ENCODE results near the gene ZNF286A. TPM values are rescaled to one million over a fixed set of nuclear protein-coding genes. Genes with fewer than 3 reads are reported as not detected.

ZNF286A gene
- total and polyA plus RNA-seq, 4 donors: 1.1 to 7.5 (median 4.1) TPM

GRCh38 chr17:15663176-15663575 is 36.4 kb upstream of the ZNF286A start:
- Histone ChIP-seq H3K9me3 (ENCODE audit: control insufficient read depth in 4 of 4, low read length in 3 of 4) (no peaks in the 10 kb centered on the region), H3K27ac (ENCODE audit: low read depth in 1 of 2, low read length in 2 of 2) (no peak overlapping the region), H3K4me3 (ENCODE audit: low read depth in 1 of 3, low read length in 3 of 3) (no peak overlapping the region), H3K4me1 (ENCODE audit: control insufficient read depth in 4 of 4, insufficient read depth in 4 of 4, low read length in 3 of 4) (no peaks in the 10 kb centered on the region), H3K27me3 (ENCODE audit: control insufficient read depth in 4 of 4, insufficient read depth in 4 of 4, low read length in 3 of 4) (no peaks in the 10 kb centered on the region), H3K9ac (ENCODE audit: low read depth in 1 of 2, low read length in 2 of 2) (no peak overlapping the region), H3K36me3 (ENCODE audit: control insufficient read depth in 4 of 4, insufficient read depth in 3 of 4, low read depth in 1 of 4, low read length in 3 of 4) (peaks cover 0 to 3% (median 1%) of the 10 kb centered on the region in 4 donors)
- no peak for DNase-seq (ENCODE audit: low spot score)
- WGBS: 98% methylated on average over 6 of the region's 6 CpGs
- TF ChIP-seq REST (IDR thresholded peaks at IDR 0.05) (no peak), RXRA (IDR thresholded peaks at IDR 0.05) (no peak), CTCF (IDR thresholded peaks at IDR 0.05; ENCODE audit: low read depth, low read length, missing input control) (no peak), JUND (IDR thresholded peaks at IDR 0.05) (no peak), FOXA2 (IDR thresholded peaks at IDR 0.05) (no peak), GABPA (IDR thresholded peaks at IDR 0.05 in 1 of 2, conservative IDR thresholded peaks at IDR 0.05 in 1 of 2) (no peak), NR2F2 (IDR thresholded peaks at IDR 0.05) (no peak), HNF4G (IDR thresholded peaks at IDR 0.05) (no peak), ATF3 (IDR thresholded peaks at IDR 0.05) (no peak), TAF1 (conservative IDR thresholded peaks at IDR 0.05) (no peak), FOXA1 (IDR thresholded peaks at IDR 0.05) (no peak), EGR1 (IDR thresholded peaks at IDR 0.05; ENCODE audit: low read depth in 2 of 2) (no peak), MAX (IDR thresholded peaks at IDR 0.05) (no peak), ZBTB33 (IDR thresholded peaks at IDR 0.05) (no peak), RAD21 (IDR thresholded peaks at IDR 0.05) (no peak), SP1 (IDR thresholded peaks at IDR 0.05) (no peak), HNF4A (conservative IDR thresholded peaks at IDR 0.05) (no peak)

- H3K27ac ChIP-seq (ENCODE audit: low read depth in 1 of 2, low read length in 2 of 2): no peak overlapping the region
- no peak overlapping the region for H3K4me3 ChIP-seq (ENCODE audit: low read depth in 1 of 3, low read length in 3 of 3)
- WGBS: 99% methylated on average over 5 of the region's 5 CpGs
- DNase-seq (ENCODE audit: low spot score): no peak
- H3K27me3 ChIP-seq (ENCODE audit: control insufficient read depth in 4 of 4, insufficient read depth in 4 of 4, low read length in 3 of 4): no peaks in the 10 kb centered on the region
- peaks cover 0 to 3% (median 1%) of the 10 kb centered on the region in 4 donors for H3K36me3 ChIP-seq (ENCODE audit: control insufficient read depth in 4 of 4, insufficient read depth in 3 of 4, low read depth in 1 of 4, low read length in 3 of 4)
- H3K4me1 ChIP-seq (ENCODE audit: control insufficient read depth in 4 of 4, insufficient read depth in 4 of 4, low read length in 3 of 4): no peaks in the 10 kb centered on the region
- H3K9me3 ChIP-seq (ENCODE audit: control insufficient read depth in 4 of 4, low read length in 3 of 4): no peaks in the 10 kb centered on the region
- no peak overlapping the region for H3K9ac ChIP-seq (ENCODE audit: low read depth in 1 of 2, low read length in 2 of 2)
- TF ChIP-seq HNF4A (conservative IDR thresholded peaks at IDR 0.05) (no peak), SP1 (IDR thresholded peaks at IDR 0.05) (no peak), EGR1 (IDR thresholded peaks at IDR 0.05; ENCODE audit: low read depth in 2 of 2) (no peak), TAF1 (conservative IDR thresholded peaks at IDR 0.05) (no peak), JUND (IDR thresholded peaks at IDR 0.05) (no peak), MAX (IDR thresholded peaks at IDR 0.05) (no peak), REST (IDR thresholded peaks at IDR 0.05) (no peak), NR2F2 (IDR thresholded peaks at IDR 0.05) (no peak), GABPA (IDR thresholded peaks at IDR 0.05 in 1 of 2, conservative IDR thresholded peaks at IDR 0.05 in 1 of 2) (no peak), ZBTB33 (IDR thresholded peaks at IDR 0.05) (no peak), HNF4G (IDR thresholded peaks at IDR 0.05) (no peak), YY1 (IDR thresholded peaks at IDR 0.05) (no peak), FOXA2 (IDR thresholded peaks at IDR 0.05) (no peak)
These were observed 35.9 kb upstream of the ZNF286A start for GRCh38 chr17:15663691-15664090.
